Mesendoderm (in vitro differentiated cells): ENCODE data around the gene RAB1B.
"Not testable (repeated sequence)": the region's sequence is repeated elsewhere in the genome, so short reads cannot be mapped to it uniquely, and the experiment has no call there.

ENCODE experiments used
- DNase-seq: peaks from one replicate; pipeline ENCODE4 v3.0.0; 2013
- H2AK5ac ChIP-seq: 2 replicates; pipeline ENCODE4 v1.6.1; 2013; ENCODE audit warnings: low read length, inconsistent platforms
- H2BK120ac ChIP-seq: 2 replicates; pipeline ENCODE4 v1.6.1; 2013; ENCODE audit warnings: low read depth, mild to moderate bottlenecking, low read length, moderate library complexity, mixed read lengths
- H2BK15ac ChIP-seq: replicated peaks from 2 replicates; pipeline ENCODE4 v1.6.1; 2013; ENCODE audit warnings: low read depth, mild to moderate bottlenecking, moderate library complexity
- H2BK5ac ChIP-seq: 2 replicates; pipeline ENCODE4 v1.6.1; 2013; ENCODE audit warnings: low read length, inconsistent platforms
- H3K18ac ChIP-seq: 2 replicates; pipeline ENCODE4 v1.6.1; 2013; ENCODE audit warnings: mild to moderate bottlenecking, low read length, mixed read lengths
- H3K23ac ChIP-seq: one replicate; pipeline ENCODE4 v1.6.1; 2013; ENCODE audit warnings: low read length
- H3K27ac ChIP-seq: 2 replicates; pipeline ENCODE4 v1.5.1; 2013; ENCODE audit warnings: low read depth, mild to moderate bottlenecking, inconsistent platforms, low read length, moderate library complexity
- H3K27me3 ChIP-seq: 2 replicates; pipeline ENCODE4 v1.6.1; 2013; ENCODE audit warnings: low read length, control low read depth, mild to moderate bottlenecking, inconsistent platforms; ENCODE audit not compliant: insufficient read depth, poor library complexity
- H3K36me3 ChIP-seq: 2 replicates; pipeline ENCODE4 v1.6.1; 2013; ENCODE audit warnings: low read length, inconsistent platforms; ENCODE audit not compliant: control insufficient read depth, insufficient read depth
- H3K4ac ChIP-seq: one replicate; pipeline ENCODE4 v1.6.1; 2013; ENCODE audit warnings: low read depth, mild to moderate bottlenecking, low read length, moderate library complexity
- H3K4me1 ChIP-seq: 2 replicates; pipeline ENCODE4 v1.6.1; 2013; ENCODE audit warnings: low read depth, low read length, inconsistent platforms; ENCODE audit not compliant: control insufficient read depth
- H3K4me2 ChIP-seq: 2 replicates; pipeline ENCODE4 v1.6.1; 2013; ENCODE audit warnings: low read length
- H3K4me3 ChIP-seq: 2 replicates; pipeline ENCODE4 v1.5.1; 2013; ENCODE audit warnings: mild to moderate bottlenecking, low read length
- H3K56ac ChIP-seq: one replicate; pipeline ENCODE4 v1.6.1; 2013; ENCODE audit warnings: low read length
- H3K79me1 ChIP-seq: 2 replicates; pipeline ENCODE4 v1.6.1; 2013; ENCODE audit warnings: low read length, inconsistent platforms
- H3K79me2 ChIP-seq: 2 replicates; pipeline ENCODE4 v1.6.1; 2013; ENCODE audit warnings: mild to moderate bottlenecking, low read length; ENCODE audit not compliant: control insufficient read depth, insufficient read depth
- H3K9ac ChIP-seq: 2 replicates; pipeline ENCODE4 v1.6.1; 2013; ENCODE audit warnings: low read length, inconsistent platforms
- H4K5ac ChIP-seq: one replicate; pipeline ENCODE4 v1.6.1; 2013; ENCODE audit warnings: low read length
- H4K8ac ChIP-seq: one replicate; pipeline ENCODE4 v1.6.1; 2013; ENCODE audit warnings: low read depth, mild to moderate bottlenecking, control low read depth, low read length, moderate library complexity
- WGBS: extraction: QIAGEN DNeasy Blood & Tissue Kit; methylation state at CpG from one replicate; pipeline ENCODE4 v1.1.7; 2013; ENCODE audit warnings: low lambda C conversion rate, missing lambda C conversion rate; ENCODE audit not compliant: insufficient coverage; ENCODE audit errors: extremely low coverage; 5-methylcytosine and 5-hydroxymethylcytosine counted together

Gene RAB1B

DNA sequence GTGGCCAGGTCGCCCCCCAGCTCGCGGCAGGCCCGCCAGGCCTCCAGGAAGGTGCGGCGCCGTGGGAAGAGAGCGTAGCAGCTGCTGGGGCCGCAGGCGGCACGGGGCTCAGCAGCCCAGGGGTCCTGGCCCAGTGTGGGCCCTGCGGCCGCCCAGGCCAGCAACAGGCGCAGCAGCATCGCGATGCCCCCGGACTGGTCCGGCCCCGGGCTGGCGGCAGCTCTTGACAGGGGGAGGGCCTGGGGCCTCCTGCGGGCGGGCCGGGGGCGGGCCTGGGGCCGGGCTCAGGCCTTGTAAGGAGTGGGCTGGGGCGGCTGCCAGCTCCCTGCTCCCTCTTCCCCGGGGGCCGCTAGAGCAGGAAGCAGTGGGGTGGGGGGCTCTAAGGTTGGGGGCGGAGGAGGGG lies 48.4 kb downstream of the RAB1B start, which contains the start of gene CD248:
CD248 (minus strand) TSS at position 196 of the 403 bp plus-strand sequence; CDS start at position 179, 17 bp downstream.
- Histone ChIP-seq H3K27ac (peak within 1 kb of the TSS; percentile 7), H3K18ac (peak within 1 kb of the TSS; percentile 62), H2BK15ac (no peak within 1 kb of the TSS)

DNA sequence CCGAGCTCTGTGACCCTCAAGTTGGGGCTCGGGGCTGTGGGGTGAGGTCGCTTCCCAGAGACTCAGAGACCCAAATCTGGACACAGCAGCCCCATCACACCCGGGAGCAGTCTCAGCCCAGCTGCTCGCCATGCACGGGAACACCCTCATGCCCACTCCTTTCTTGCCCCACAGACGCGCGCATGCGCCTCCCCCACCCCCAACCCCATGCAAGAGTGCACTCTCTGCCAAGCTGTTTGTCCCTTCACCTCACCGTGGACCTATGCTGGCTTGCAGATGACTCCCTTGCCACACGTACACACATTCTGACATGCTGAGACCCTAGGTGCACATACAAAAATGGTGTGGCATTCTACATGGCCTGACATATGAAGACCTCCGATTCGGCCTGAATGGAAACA lies 48.9 kb downstream of the RAB1B start:
- Histone ChIP-seq H3K4me3 (no peak overlapping the region), H3K27me3 (no peaks in the 10 kb centered on the region), H3K79me1 (no peaks in the 10 kb centered on the region), H3K18ac (peak overlapping the region; percentile 62), H4K5ac (no peak overlapping the region), H2BK15ac (no peak overlapping the region), H4K8ac (no peak overlapping the region), H3K4me1 (peaks cover 16% of the 10 kb centered on the region), H3K36me3 (no peaks in the 10 kb centered on the region), H3K27ac (peak overlapping the region; percentile 7), H3K4ac (peak overlapping the region; percentile 75), H3K9ac (peak overlapping the region; percentile 25), H2BK120ac (no peak overlapping the region), H2BK5ac (peak overlapping the region; percentile 37), H3K79me2 (no peaks in the 10 kb centered on the region), H3K56ac (peak overlapping the region; percentile 77), H2AK5ac (no peak overlapping the region), H3K4me2 (peak overlapping the region; percentile 18), H3K23ac (no peak overlapping the region)
- WGBS: no CpG with 5 or more reads among the region's 14 CpGs
- DNase-seq: peak; percentile 48

More for the DNA sequence above, 48.4 kb downstream of the RAB1B start, which contains the start of gene CD248:
- WGBS: no CpG with 5 or more reads among the region's 29 CpGs
- H3K4me2 ChIP-seq: peak within 1 kb of the TSS; percentile 18
- no peaks in the 10 kb centered on the region for H3K36me3 ChIP-seq
- DNase-seq: peak; percentile 70
- H3K79me1 ChIP-seq: no peaks in the 10 kb centered on the region
- H3K9ac ChIP-seq: peak within 1 kb of the TSS; percentile 59
- H4K5ac ChIP-seq: no peak within 1 kb of the TSS
- peak within 1 kb of the TSS; percentile 77 for H3K56ac ChIP-seq
- no peaks in the 10 kb centered on the region for H3K27me3 ChIP-seq
- H2AK5ac ChIP-seq: no peak within 1 kb of the TSS
- peaks cover 16% of the 10 kb centered on the region for H3K4me1 ChIP-seq
- H3K4ac ChIP-seq: peak within 1 kb of the TSS; percentile 75
- no peak within 1 kb of the TSS for H2BK120ac ChIP-seq
- no peak within 1 kb of the TSS for H4K8ac ChIP-seq
- H2BK5ac ChIP-seq: peak within 1 kb of the TSS; percentile 37
- no peaks in the 10 kb centered on the region for H3K79me2 ChIP-seq
- H3K23ac ChIP-seq: no peak within 1 kb of the TSS
- H3K4me3 ChIP-seq: no peak within 1 kb of the TSS

DNA sequence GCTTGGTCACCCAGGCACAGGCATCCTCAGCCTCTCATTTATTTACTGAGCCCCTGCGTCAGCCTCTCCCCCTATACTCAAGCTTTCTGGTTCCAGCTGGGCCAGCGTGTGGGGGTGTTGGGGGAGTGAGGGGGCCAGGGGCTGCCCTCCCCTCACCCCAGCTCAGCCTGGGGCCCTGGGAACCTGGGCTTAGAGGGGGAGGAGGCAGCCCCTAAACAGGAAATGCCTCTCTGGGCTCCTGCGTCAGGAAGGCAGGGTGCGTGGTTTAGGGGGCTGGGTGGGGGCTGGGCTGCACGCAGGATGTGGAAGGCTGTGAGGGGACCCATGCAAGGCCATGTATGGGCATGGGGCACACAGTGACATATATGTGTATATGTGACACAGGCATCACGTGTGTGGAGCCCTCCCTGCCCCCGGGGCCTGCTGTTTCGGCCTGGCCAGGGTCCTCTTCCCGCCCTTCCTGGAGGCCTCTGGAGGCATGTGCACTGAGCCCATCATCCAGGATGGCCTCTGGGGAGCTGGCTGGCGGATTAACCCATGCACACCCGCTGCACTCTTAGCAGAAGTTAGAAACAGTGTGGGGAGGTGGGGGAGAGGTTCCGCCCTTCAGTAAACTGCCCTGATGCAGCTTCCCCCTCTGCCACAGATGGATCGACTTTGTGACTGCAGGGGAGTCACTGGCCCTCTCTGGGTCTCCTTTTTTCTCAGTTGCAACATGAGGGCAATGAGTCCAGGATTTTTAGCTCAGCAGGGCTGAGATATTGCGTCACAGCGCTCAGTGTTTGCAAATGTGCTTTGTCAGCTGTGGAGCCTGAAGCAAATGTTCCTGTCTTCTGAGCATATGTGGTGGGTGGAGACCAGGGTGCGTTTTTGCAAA lies 49.5 kb downstream of the RAB1B start:
- Histone ChIP-seq H4K8ac (no peak overlapping the region), H3K18ac (peak overlapping the region; percentile 62), H2BK15ac (no peak overlapping the region), H3K4me1 (peaks cover 16% of the 10 kb centered on the region), H3K79me1 (no peaks in the 10 kb centered on the region), H4K5ac (peak overlapping the region; percentile 52), H3K9ac (peak overlapping the region; percentile 41), H3K27me3 (no peaks in the 10 kb centered on the region), H3K4me2 (no peak overlapping the region), H3K56ac (peak overlapping the region; percentile 77), H2BK120ac (no peak overlapping the region), H3K36me3 (no peaks in the 10 kb centered on the region), H3K79me2 (no peaks in the 10 kb centered on the region), H3K4me3 (no peak overlapping the region), H3K27ac (peak overlapping the region; percentile 26), H2BK5ac (peak overlapping the region; percentile 18), H2AK5ac (peak overlapping the region; percentile 74), H3K4ac (peak overlapping the region; percentile 75), H3K23ac (no peak overlapping the region)
- WGBS: no CpG with 5 or more reads among the region's 16 CpGs
- peak; percentile 80 for DNase-seq

DNA sequence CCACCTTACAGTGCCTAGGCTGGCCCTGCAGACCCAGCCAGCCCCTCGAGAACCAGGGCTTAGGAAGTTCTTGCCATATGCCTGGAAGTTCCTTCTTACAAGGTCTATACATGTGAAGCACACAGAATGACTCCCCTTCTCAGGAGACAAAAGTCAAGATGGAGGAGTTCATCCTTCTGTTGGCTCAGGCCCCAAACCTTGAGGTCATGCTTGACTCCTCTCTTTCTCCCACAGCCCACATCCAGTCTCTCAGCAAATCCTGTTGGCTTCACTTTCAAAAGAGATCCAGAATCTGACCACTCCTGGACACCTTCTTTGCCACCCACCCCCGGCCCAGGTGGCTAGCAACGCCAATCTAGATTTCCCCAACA lies 50.1 kb downstream of the RAB1B start:
- H3K4me1 ChIP-seq: peaks cover 15% of the 10 kb centered on the region
- WGBS: no CpG with 5 or more reads among the region's 3 CpGs

DNA sequence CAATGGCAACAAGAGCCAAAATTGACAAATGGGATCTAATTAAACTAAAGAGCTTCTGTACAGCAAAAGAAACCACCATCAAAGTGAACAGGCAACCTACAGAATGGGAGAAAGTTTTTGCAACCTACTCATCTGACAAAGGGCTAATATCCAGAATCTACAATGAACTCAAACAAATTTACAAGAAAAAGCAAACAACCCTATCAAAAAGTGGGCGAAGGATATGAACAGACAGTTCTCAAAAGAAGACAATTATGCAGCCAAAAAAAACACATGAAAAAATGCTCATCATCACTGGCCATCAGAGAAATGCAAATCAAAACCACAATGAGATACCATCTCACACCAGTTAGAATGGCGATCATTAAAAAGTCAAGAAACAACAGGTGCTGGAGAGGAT lies 51.9 kb downstream of the RAB1B start:
- H3K27ac ChIP-seq, H2BK120ac ChIP-seq, H3K4me3 ChIP-seq, H3K9ac ChIP-seq, H4K8ac ChIP-seq, H3K18ac ChIP-seq, H3K23ac ChIP-seq, H2BK5ac ChIP-seq, DNase-seq, H2BK15ac ChIP-seq, H3K4me2 ChIP-seq, H3K36me3 ChIP-seq, H3K27me3 ChIP-seq, H3K79me2 ChIP-seq, H3K4ac ChIP-seq, H3K56ac ChIP-seq, H3K79me1 ChIP-seq, H4K5ac ChIP-seq, H2AK5ac ChIP-seq: not testable (repeated sequence)
- WGBS: no CpG with 5 or more reads among the region's 2 CpGs
- H3K4me1 ChIP-seq: peaks cover 13% of the 10 kb centered on the region

More for the DNA sequence above, 50.1 kb downstream of the RAB1B start:
- H2BK120ac ChIP-seq: no peak overlapping the region
- H3K27ac ChIP-seq: peak overlapping the region; percentile 26
- H3K4me3 ChIP-seq: no peak overlapping the region
- peak overlapping the region; percentile 52 for H4K5ac ChIP-seq
- no peaks in the 10 kb centered on the region for H3K36me3 ChIP-seq
- H2BK5ac ChIP-seq: no peak overlapping the region
- no peaks in the 10 kb centered on the region for H3K27me3 ChIP-seq
- no peak overlapping the region for H4K8ac ChIP-seq
- peak overlapping the region; percentile 77 for H3K56ac ChIP-seq
- H3K4ac ChIP-seq: no peak overlapping the region
- no peak overlapping the region for H3K18ac ChIP-seq
- no peak for DNase-seq
- H3K79me2 ChIP-seq: no peaks in the 10 kb centered on the region
- no peaks in the 10 kb centered on the region for H3K79me1 ChIP-seq
- peak overlapping the region; percentile 74 for H2AK5ac ChIP-seq
- H2BK15ac ChIP-seq: no peak overlapping the region
- H3K23ac ChIP-seq: no peak overlapping the region
- H3K4me2 ChIP-seq: no peak overlapping the region
- peak overlapping the region; percentile 16 for H3K9ac ChIP-seq
